HEK293T (cell line): ENCODE results near the gene STPG3.
A peak's percentile ranks its signal among the peaks of the same experiment; 100 is the strongest.

Source experiments
- CTCF ChIA-PET: fragments of 350-600 bp; formaldehyde crosslinking; extraction: SDS; loops from one replicate; lab custom pipeline; 2021; ENCODE audit warnings: antibody characterized with exemption, inconsistent platforms; lab: Yijun Ruan, JAX
- POLR2A ChIA-PET: fragments of 350-600 bp; formaldehyde crosslinking; extraction: SDS; loops from one replicate; lab custom pipeline; 2020; ENCODE audit warnings: antibody characterized with exemption, inconsistent platforms; lab: Yijun Ruan, JAX
- DNase-seq: peaks from one replicate; pipeline ENCODE4 v3.0.0; 2012; ENCODE audit warnings: mixed read lengths; ENCODE audit errors: extremely low spot score
- ARNT ChIP-seq: fragments of 450-650 bp; IDR thresholded peaks from 2 replicates; pipeline ENCODE4 v1.6.1; 2017; ENCODE audit warnings: mild to moderate bottlenecking
- BHLHE40 ChIP-seq: fragments of 450-650 bp; IDR thresholded peaks from 2 replicates; pipeline ENCODE4 v1.6.1; 2016; ENCODE audit warnings: mild to moderate bottlenecking, moderate library complexity, borderline replicate concordance
- CTBP1 ChIP-seq: fragments of 450-650 bp; IDR thresholded peaks from 2 replicates; pipeline ENCODE4 v1.6.1; 2016; ENCODE audit warnings: borderline replicate concordance
- ELF4 ChIP-seq: fragments of 450-650 bp; IDR thresholded peaks from 2 replicates; pipeline ENCODE4 v1.6.1; 2017; ENCODE audit warnings: antibody characterized with exemption
- FOXA1 ChIP-seq: fragments of 450-650 bp; IDR thresholded peaks from 2 replicates; pipeline ENCODE4 v1.6.1; 2016; ENCODE audit warnings: mild to moderate bottlenecking
- FOXK2 ChIP-seq: fragments of 450-650 bp; IDR thresholded peaks from 2 replicates; pipeline ENCODE4 v1.6.1; 2016; ENCODE audit warnings: mild to moderate bottlenecking
- FOXM1 ChIP-seq: fragments of 450-650 bp; IDR thresholded peaks from 2 replicates; pipeline ENCODE4 v1.6.1; 2017; ENCODE audit warnings: mild to moderate bottlenecking, borderline replicate concordance
- HDGF ChIP-seq: fragments of 450-650 bp; IDR thresholded peaks from 2 replicates; pipeline ENCODE4 v1.6.1; 2017; ENCODE audit warnings: antibody characterized with exemption, borderline replicate concordance
- L3MBTL2 ChIP-seq: fragments of 450-650 bp; conservative IDR thresholded peaks from 2 replicates; pipeline ENCODE4 v1.6.1; 2016; ENCODE audit warnings: mild to moderate bottlenecking
- LEF1 ChIP-seq: fragments of 450-650 bp; IDR thresholded peaks from 2 replicates; pipeline ENCODE4 v1.6.1; 2017; ENCODE audit warnings: mild to moderate bottlenecking, borderline replicate concordance
- NFRKB ChIP-seq: fragments of 450-650 bp; IDR thresholded peaks from 2 replicates; pipeline ENCODE4 v1.6.1; 2016; ENCODE audit warnings: mild to moderate bottlenecking, moderate library complexity
- PKNOX1 ChIP-seq: fragments of 450-650 bp; IDR thresholded peaks from 2 replicates; pipeline ENCODE4 v1.6.1; 2016
- SP1 ChIP-seq: fragments of 450-650 bp; IDR thresholded peaks from 2 replicates; pipeline ENCODE4 v1.6.1; 2017
- SUZ12 ChIP-seq: fragments of 450-650 bp; IDR thresholded peaks from 2 replicates; pipeline ENCODE4 v1.6.1; 2016; ENCODE audit warnings: mild to moderate bottlenecking
- TARDBP ChIP-seq: fragments of 450-650 bp; IDR thresholded peaks from 2 replicates; pipeline ENCODE4 v1.6.1; 2016
- ZNF384 ChIP-seq: fragments of 450-650 bp; IDR thresholded peaks from 2 replicates; pipeline ENCODE4 v1.6.1; 2016

Gene STPG3

DNA sequence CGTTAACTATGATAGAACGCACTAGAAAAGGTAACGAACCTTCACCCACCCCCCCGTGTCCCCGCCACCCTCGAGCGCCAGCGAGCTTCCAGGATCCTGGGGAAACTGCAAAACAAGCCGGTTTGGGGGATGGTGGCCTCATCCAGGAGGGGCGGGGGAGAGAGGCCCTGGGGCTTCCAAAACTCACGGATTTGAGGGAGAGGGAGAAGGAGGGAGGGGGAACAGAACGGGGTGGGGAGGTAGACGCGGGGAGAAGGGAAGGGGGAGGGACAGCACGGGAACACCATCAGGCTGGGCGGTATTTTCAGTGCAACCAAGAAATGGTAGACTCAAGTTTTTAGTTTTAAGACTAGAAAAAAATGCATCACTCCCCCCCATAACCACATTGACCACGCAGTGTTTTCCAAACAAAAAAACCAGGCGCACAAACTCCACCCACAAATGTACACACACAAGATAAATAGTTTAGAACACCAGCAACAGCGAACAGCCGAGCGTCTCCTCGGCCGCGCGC lies 49.5 kb downstream of the STPG3 start:
- ChIA-PET CTCF (no interaction called here), POLR2A (interaction anchor here (1.0 kb wide), 1 partner anchor 16 kb away, joined by 3 read pairs; no protein-coding TSS in a partner anchor)
- DNase-seq: peak; percentile 47
- no peak for TF ChIP-seq PKNOX1
- TF ChIP-seq FOXA1: no peak
- TF ChIP-seq LEF1: no peak
- no peak for TF ChIP-seq ZNF384
- TF ChIP-seq ELF4: no peak
- TF ChIP-seq FOXM1: no peak
- no peak for TF ChIP-seq CTBP1
- TF ChIP-seq ARNT: no peak
- no peak for TF ChIP-seq TARDBP
- TF ChIP-seq L3MBTL2: no peak
- TF ChIP-seq SP1: no peak
- no peak for TF ChIP-seq SUZ12
- no peak for TF ChIP-seq BHLHE40
- TF ChIP-seq NFRKB: no peak
- TF ChIP-seq HDGF: no peak
- TF ChIP-seq FOXK2: no peak

- POLR2A ChIA-PET: interaction anchor here (1.0 to 3.5 kb wide), 13 partner anchors 11 to 250 kb away, joined by 3 to 18 read pairs (median 5); partner anchors contain the start of genes EXD3, MRPL41, NOXA1 and TUBB4B
- peak; percentile 65 for DNase-seq
- CTCF ChIA-PET: interaction anchor here (1.2 to 1.3 kb wide), 3 partner anchors 14 to 122 kb away, joined by 4 to 8 read pairs (median 6); partner anchors contain the start of genes EXD3 and NOXA1
- TF ChIP-seq FOXK2: no peak
- no peak for TF ChIP-seq BHLHE40
- TF ChIP-seq L3MBTL2: peak; percentile 89
- 0 out of 2 replicates have a peak, but pooled peaks have one; percentile 11 for TF ChIP-seq ARNT
- TF ChIP-seq ZNF384: no peak
- TF ChIP-seq FOXM1: 0 out of 2 replicates have a peak, but pooled peaks have one; percentile 49
- peak; percentile 42; the same call in 1 of the 2 replicates for TF ChIP-seq LEF1
These were observed 50.2 kb downstream of the STPG3 start for GRCh38 chr9:137301081-137301947.

GRCh38 chr9:137302118-137302448 lies 51.0 kb downstream of the STPG3 start, which contains the start of gene NRARP:
NRARP (minus strand) TSS chr9:137302271; CDS start chr9:137301928, 343 bp downstream.
- TF ChIP-seq HDGF (no peak), FOXA1 (no peak), ARNT (no peak), PKNOX1 (no peak), FOXK2 (no peak), TARDBP (no peak)
- peak; percentile 90 for DNase-seq
- ChIA-PET POLR2A (interaction anchor here (0.6 to 3.5 kb wide), 17 partner anchors 9 to 250 kb away, joined by 3 to 18 read pairs (median 4); partner anchors contain the start of genes EXD3, MRPL41, NOXA1 and TUBB4B), CTCF (interaction anchor here (1.2 to 1.3 kb wide), 3 partner anchors 15 to 121 kb away, joined by 4 to 8 read pairs (median 6); partner anchors contain the start of genes EXD3 and NOXA1)

DNA sequence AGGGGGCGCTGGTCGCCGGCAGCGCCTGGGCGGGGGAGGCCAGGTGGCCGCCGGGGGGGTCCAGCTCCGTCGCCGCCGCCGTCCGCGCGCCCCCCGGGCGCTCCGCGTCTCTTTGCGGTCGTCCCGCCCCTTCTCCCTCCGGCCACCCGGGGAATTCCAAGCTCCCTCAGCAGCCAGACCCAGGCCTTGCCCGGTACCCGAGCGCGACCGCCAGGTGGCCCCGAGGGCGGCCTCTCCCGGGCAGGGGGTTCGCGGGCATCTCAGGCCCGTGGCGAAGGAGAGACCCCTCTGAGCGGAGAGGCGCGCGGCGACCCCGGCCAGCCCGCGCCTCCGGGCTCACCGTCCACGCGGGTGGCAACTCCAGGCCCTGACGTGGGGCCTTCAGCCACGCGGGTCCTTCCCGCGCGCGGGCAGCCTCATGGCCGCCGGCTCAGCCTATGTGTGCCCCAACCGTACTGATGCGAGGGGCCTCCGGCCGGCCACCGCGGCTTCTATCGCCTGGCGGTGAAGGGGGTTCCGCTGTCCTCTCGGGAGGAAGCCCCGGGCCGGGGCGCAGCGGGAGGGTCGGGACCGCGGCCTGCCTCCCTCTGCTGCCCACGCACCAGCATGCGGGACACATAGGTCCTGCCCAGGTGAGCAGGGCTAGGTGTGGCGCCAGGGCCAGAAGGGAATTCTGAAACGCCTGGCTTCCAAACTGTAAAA lies 51.5 kb downstream of the STPG3 start:
- peak; percentile 81 for DNase-seq
- no peak for TF ChIP-seq NFRKB
- peak; percentile 82 for TF ChIP-seq TARDBP
- CTCF ChIA-PET: interaction anchor here (1.2 to 1.3 kb wide), 3 partner anchors 16 to 121 kb away, joined by 4 to 8 read pairs (median 6); partner anchors contain the start of genes EXD3 and NOXA1
- POLR2A ChIA-PET: interaction anchor here (0.6 to 3.5 kb wide), 17 partner anchors 8 to 249 kb away, joined by 3 to 18 read pairs (median 4); partner anchors contain the start of genes EXD3, MRPL41, NOXA1 and TUBB4B
